B cell (primary cell): ENCODE measurements around the gene MYORG.

Experiments
- CTCF ChIP-seq: fragments of 200-600 bp; IDR thresholded peaks from one replicate; pipeline ENCODE4 v1.8.0; 2022; ENCODE audit warnings: antibody characterized with exemption, mild to moderate bottlenecking
- EZH2 ChIP-seq: IDR thresholded peaks from 2 replicates; pipeline ENCODE4 v1.6.1; 2012; ENCODE audit warnings: borderline replicate concordance, low read depth, mild to moderate bottlenecking, moderate library complexity, low read length; ENCODE audit not compliant: insufficient read depth, poor library complexity, severe bottlenecking

GRCh38 chr9:34338665-34339385 is 37.9 kb downstream of the MYORG start:
- TF ChIP-seq CTCF (no peak), EZH2 (no peak)
